ENCODE results near the gene CACFD1.

DNA sequence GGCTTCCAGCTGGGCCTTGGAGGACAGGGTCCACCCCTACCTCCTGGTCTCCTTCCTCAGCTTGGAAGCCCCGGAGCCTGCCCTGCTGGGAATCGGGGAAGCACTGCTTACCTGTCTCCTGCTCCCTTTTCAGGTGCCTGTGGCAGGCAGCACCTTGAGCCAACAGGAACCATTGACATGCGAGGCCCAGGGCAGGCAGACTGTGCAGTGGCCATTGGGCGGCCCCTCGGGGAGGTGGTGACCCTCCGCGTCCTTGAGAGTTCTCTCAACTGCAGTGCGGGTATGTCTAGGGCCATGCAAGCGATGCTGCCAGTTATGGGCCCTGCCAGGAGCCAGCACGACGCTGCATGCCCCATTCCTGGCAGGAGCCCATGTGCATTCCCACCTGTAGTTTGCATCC lies 3.8 kb upstream of the CACFD1 start:
- TF ChIP-seq POLR2A (IDR thresholded peaks at IDR 0.05; ENCODE audit: low read depth, low read length) (no peak), CTCF (conservative IDR thresholded peaks at IDR 0.05; ENCODE audit: low read depth, low read length) (no peak), RAD21 (IDR thresholded peaks at IDR 0.05; ENCODE audit: low read length) (no peak), CEBPB (IDR thresholded peaks at IDR 0.05; ENCODE audit: low read depth, low read length) (no peak), MAFK (IDR thresholded peaks at IDR 0.05; ENCODE audit: low read depth, low read length) (no peak), MAZ (IDR thresholded peaks at IDR 0.05; ENCODE audit: borderline replicate concordance, low read depth, low read length) (no peak), RFX5 (IDR thresholded peaks at IDR 0.05; ENCODE audit: low read depth, low read length) (no peak), USF2 (IDR thresholded peaks at IDR 0.05; ENCODE audit: low read depth, low read length) (no peak), ELK1 (IDR thresholded peaks at IDR 0.05; ENCODE audit: borderline replicate concordance, low read depth, low read length) (no peak), MXI1 (IDR thresholded peaks at IDR 0.05; ENCODE audit: borderline replicate concordance, low read depth, low read length) (no peak), BHLHE40 (IDR thresholded peaks at IDR 0.05; ENCODE audit: low read depth, low read length) (no peak), CHD1 (IDR thresholded peaks at IDR 0.05; ENCODE audit: low read depth, low read length) (no peak)

Data from IMR-90 (cell line).